GM12873 (cell line): ENCODE results near the gene FBXL17.

ENCODE experiments used
- CTCF ChIP-seq: IDR thresholded peaks from 2 replicates; pipeline ENCODE4 v1.5.1; 2012; ENCODE audit warnings: low read depth, mild to moderate bottlenecking, moderate library complexity, low read length, control low read depth; ENCODE audit not compliant: insufficient read depth; ENCODE audit errors: missing control alignments

The FBXL17 gene

DNA sequence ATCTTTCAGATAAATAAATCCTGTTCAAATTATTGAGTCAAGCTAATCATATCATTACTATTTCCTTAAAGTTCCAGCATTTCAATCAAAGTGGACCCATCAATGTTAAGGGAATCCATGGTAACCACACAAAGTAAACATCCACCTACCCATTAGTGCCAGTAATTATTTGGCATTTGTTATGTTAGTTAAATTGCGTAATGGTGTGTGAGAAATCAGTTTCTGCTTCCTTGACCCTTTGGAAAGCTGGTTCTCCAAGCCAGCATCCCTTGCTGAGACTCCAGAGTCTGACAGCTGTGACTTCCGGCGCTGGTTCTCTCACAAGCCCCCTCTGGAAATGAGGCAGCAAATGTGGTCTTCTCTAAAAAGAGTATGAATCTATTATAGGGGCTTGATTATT is 402.6 kb downstream of the FBXL17 start:
- TF ChIP-seq CTCF = no peak

DNA sequence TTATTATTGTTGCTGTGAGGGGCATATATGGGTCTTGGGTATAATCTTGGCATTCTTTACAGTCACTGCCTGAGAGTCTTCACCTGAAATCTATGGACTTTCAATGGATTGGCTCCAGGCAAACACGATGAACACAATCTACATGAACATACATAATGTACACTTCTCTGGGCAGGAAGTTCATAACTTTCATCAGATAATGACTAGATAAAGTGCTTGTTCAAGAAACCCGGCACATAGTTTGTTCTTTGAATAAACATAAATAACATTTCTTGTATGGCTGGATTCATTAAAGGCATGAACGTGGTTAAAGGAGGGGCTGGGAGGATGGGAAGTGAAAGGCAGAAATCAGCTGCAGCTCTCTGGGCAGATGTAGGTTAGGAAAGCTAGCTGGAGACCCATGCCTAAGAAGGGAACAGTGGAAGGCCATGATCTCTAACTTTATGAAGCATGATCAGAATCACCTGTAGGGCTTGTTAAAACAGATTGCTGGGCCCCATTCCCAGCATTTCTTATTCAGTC is 404.3 kb downstream of the FBXL17 start:
- no peak for TF ChIP-seq CTCF

GRCh38 chr5:107975568-107975967 is 406.3 kb downstream of the FBXL17 start:
- TF ChIP-seq CTCF = no peak

GRCh38 chr5:107971846-107972245 is 410.1 kb downstream of the FBXL17 start:
- TF ChIP-seq CTCF = no peak

- TF ChIP-seq CTCF = no peak
Observed at GRCh38 chr5:107969847-107970246, 412.1 kb downstream of the FBXL17 start.

DNA sequence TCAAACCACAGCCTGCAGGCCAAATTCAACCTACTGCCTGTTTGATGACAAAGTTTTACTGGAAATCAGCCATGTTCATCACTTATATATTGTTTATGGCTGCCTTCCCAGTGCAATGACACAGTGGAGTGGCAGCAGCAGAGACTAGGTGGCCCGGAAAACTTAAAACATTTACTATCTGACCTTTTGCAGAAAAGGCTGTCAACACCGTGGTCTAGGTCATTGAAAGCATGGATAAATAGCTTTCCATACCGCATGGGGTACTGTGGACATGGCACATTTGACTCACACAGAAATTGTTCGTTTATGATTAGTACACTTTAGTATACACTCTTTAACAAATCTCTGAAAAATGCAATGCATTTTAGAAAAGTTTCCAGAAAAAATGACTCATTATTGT is 412.9 kb downstream of the FBXL17 start:
- TF ChIP-seq CTCF = no peak

DNA sequence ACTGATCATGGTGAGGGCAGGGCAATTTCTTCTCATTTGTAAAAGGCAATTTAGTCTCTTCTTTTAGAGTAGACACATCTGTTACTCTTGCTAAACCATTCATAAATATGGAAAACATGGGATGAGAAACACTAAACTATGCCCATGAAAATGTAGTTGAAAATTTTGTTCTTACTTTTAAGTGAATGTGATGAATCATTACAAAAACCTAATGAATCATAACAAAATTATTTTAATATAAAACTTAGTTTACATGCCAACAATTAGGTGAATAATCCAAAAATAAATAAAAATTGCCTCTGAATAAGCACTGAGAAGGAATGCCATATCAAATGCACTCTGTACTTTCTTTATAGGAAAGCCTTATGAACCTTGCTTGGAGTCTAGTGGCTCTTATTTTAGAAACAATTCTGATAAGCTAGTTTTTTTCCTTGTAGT is 413.5 kb downstream of the FBXL17 start:
- no peak for TF ChIP-seq CTCF
